ENCODE data around the gene SC5D.

SC5D gene

GRCh38 chr11:121347094-121347493 is 54.5 kb downstream of the SC5D start:
- TF ChIP-seq CTCF (IDR thresholded peaks at IDR 0.05; ENCODE audit: low read depth, low read length, missing control alignments): no peak
- H3K4me3 ChIP-seq (ENCODE audit: low read depth, low read length): no peak overlapping the region
- no peak for DNase-seq (ENCODE audit: low read depth)

GRCh38 chr11:121347813-121348212 is 55.2 kb downstream of the SC5D start:
- no peak overlapping the region for H3K4me3 ChIP-seq (ENCODE audit: low read depth, low read length)
- no peak for DNase-seq (ENCODE audit: low read depth)
- TF ChIP-seq CTCF (IDR thresholded peaks at IDR 0.05; ENCODE audit: low read depth, low read length, missing control alignments): no peak

- no peak for DNase-seq (ENCODE audit: low read depth)
- no peak overlapping the region for H3K4me3 ChIP-seq (ENCODE audit: low read depth, low read length)
- TF ChIP-seq CTCF (IDR thresholded peaks at IDR 0.05; ENCODE audit: low read depth, low read length, missing control alignments): no peak
Measured at GRCh38 chr11:121348220-121348875, 55.8 kb downstream of the SC5D start.

GRCh38 chr11:121349790-121350189 is 57.2 kb downstream of the SC5D start:
- DNase-seq (ENCODE audit: low read depth): no peak
- TF ChIP-seq CTCF (IDR thresholded peaks at IDR 0.05; ENCODE audit: low read depth, low read length, missing control alignments): no peak

GRCh38 chr11:121350314-121351082 is 57.9 kb downstream of the SC5D start:
- H3K4me3 ChIP-seq (ENCODE audit: low read depth, low read length): no peak overlapping the region
- TF ChIP-seq CTCF (IDR thresholded peaks at IDR 0.05; ENCODE audit: low read depth, low read length, missing control alignments): no peak
- no peak for DNase-seq (ENCODE audit: low read depth)

More at GRCh38 chr11:121349790-121350189, 57.2 kb downstream of the SC5D start:
- H3K4me3 ChIP-seq (ENCODE audit: low read depth, low read length): no peak overlapping the region

- TF ChIP-seq CTCF (IDR thresholded peaks at IDR 0.05; ENCODE audit: low read depth, low read length, missing control alignments): no peak
- DNase-seq (ENCODE audit: low read depth): no peak
- H3K4me3 ChIP-seq (ENCODE audit: low read depth, low read length): no peak overlapping the region
Measured at GRCh38 chr11:121351083-121351630, 58.6 kb downstream of the SC5D start.

All from GM12864 (cell line).